HG02852 (cell line): ENCODE data around the gene MBOAT1.

Experiments used
- ATAC-seq: cut with Tn5 transposase; IDR thresholded peaks from one replicate; pipeline ENCODE4 v1.9.1; 2021; ENCODE audit warnings: mild to moderate bottlenecking, moderate library complexity; ENCODE audit not compliant: unreplicated experiment

Gene MBOAT1

GRCh38 chr6:20056350-20056992 lies 155.8 kb downstream of the MBOAT1 start:
- ATAC-seq, result no peak

- no peak for ATAC-seq
Observed at GRCh38 chr6:20055916-20056315, 156.4 kb downstream of the MBOAT1 start.
